ENCODE data around the gene ZNF33A.

GRCh38 chr10:38103756-38104155 is 93.3 kb downstream of the ZNF33A start:
- no peak for TF ChIP-seq CTCF (IDR thresholded peaks at IDR 0.05)
- no peak for TF ChIP-seq POLR2A (IDR thresholded peaks at IDR 0.05)
- no peak for TF ChIP-seq EP300 (IDR thresholded peaks at IDR 0.05)
- TF ChIP-seq POLR2AphosphoS5 (IDR thresholded peaks at IDR 0.05), result no peak

Data from stomach (tissue), 4 donors.